Measurements from ENCODE around the gene ROBO3.

GRCh38 chr11:124918950-124919349 lies 53.7 kb downstream of the ROBO3 start, which contains the start of gene HEPN1:
- TF ChIP-seq, protein P1, sequence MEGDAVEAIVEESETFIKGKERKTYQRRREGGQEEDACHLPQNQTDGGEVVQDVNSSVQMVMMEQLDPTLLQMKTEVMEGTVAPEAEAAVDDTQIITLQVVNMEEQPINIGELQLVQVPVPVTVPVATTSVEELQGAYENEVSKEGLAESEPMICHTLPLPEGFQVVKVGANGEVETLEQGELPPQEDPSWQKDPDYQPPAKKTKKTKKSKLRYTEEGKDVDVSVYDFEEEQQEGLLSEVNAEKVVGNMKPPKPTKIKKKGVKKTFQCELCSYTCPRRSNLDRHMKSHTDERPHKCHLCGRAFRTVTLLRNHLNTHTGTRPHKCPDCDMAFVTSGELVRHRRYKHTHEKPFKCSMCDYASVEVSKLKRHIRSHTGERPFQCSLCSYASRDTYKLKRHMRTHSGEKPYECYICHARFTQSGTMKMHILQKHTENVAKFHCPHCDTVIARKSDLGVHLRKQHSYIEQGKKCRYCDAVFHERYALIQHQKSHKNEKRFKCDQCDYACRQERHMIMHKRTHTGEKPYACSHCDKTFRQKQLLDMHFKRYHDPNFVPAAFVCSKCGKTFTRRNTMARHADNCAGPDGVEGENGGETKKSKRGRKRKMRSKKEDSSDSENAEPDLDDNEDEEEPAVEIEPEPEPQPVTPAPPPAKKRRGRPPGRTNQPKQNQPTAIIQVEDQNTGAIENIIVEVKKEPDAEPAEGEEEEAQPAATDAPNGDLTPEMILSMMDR (IDR thresholded peaks at IDR 0.05; ENCODE audit: borderline replicate concordance, extremely low read depth, low read length, poor library complexity, severe bottlenecking) = no peak
- TF ChIP-seq EZH2 (IDR thresholded peaks at IDR 0.05; ENCODE audit: borderline replicate concordance, low read depth, low read length, severe bottlenecking) = no peak

Measured in DND-41 (cell line).